Measurements from ENCODE around the gene DDX17.
A peak's percentile ranks its signal among the peaks of the same experiment; 100 is the strongest.
"Not testable (repeated sequence)": the region's sequence is repeated elsewhere in the genome, so short reads cannot be mapped to it uniquely, and the experiment has no call there.

Gene DDX17

DNA sequence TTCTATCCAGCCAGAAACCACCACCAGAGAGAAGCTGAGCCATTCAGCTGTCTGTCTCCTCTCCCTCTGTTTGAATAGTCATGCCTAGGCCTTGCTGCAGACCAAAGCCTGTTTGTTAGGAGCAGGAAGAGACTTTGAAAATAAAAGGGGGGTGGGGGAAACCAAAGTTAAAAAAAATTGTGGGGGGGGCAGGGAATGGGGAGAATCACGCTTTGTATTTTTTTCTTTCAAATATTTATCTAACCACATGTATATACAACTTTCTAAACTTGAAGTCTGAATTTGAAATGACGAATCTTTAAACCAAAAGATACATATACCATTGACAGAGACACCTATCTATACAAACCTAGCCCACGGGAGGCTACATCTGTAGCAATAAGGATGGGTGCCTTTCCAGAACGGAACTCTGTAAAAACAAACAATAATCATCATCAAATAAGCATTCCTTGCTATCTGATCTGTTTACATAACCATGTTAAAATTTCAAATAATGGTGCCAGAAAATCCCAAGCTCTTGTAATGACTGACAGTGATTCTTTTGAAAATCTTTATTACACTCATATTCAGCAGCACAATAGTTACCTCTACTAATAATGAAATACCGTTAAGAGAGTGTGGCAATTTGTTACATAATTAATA, 14.3 kb downstream of the DDX17 start:
- no peak for DNase-seq

DNA sequence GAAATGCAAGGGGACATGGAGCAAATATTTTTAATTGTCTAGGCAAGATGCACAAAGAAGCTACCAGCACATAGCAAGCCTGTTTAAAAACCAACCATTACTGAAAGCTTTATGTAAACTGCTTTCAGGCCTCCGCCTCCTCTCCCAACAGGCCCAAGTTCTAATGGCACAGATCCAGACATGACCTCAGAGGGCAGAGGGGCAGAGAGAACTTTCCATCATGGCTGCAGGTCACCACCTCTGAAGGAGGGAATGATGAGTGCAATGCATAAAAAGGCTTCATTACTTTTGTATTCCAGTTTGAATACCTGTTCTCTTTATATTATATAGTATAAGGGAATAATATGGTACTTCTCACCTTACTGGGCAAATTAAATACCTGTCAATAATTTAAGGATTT, 15.2 kb downstream of the DDX17 start:
- DNase-seq = no peak

DNA sequence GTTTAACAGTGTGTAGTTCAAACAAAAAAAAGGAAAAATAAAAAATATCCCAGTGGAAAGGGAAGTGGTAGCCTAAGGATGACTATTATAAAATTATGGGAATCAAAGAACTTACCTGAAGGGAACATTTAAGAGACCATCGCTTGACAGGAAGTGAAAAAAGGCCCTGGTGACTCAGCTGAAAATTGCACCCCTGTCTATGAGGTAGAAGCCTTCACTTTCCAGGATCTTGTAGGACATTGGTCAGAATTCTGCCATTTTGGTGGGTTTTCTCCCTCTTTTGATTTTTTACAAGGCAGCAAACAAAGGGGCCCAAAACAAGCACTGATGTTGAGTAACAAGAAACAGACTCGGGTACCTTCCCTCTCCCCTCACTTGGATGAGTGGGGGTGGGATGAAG, 15.6 kb downstream of the DDX17 start:
- DNase-seq = no peak

DNA sequence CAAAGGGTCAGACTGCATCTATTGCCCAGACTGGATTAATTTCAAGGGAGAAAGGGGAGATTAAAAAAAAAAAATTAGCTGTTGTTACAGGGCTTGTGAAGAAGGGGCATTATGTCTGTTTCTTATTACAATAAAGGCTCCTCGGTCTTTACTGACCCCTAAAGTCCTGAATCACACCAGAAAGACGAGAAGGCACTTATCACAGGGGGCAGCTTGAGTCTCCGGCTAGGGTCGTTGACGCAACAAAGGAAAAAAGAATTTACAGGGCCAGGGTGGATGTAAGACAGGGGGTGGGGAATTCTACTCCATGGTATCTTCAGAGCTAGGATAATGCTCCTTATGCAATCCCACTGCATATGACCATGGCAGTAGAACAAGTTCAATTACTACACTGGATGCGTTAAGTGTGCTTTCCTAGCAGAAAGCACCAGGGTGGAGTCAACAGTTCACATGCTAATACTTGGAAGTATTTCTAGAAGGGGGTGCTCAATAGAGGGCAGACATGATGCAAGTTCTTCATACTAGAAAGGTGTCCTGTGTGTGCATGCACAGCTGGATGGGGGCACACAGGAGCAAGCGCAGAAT, 16.5 kb downstream of the DDX17 start:
- DNase-seq = no peak

DNA sequence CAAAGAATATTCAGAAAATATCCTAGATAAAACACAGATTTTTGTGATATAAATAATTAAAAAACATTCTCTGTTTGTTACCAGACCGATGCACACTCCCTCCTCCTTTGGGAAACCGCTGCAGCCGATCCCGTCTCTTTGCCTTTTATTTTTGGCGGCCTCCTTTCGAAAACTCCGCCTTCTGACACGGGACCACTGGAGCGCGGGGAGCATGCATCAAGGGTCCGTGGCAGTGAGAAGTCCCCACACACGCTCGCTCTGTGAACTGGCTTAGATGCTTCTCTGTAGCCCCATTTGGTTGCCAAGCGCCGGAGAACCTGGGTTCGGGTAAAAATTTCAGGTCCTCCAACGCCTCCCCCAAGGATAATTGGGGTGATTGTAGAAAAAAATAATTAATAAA, 17.0 kb downstream of the DDX17 start:
- DNase-seq = no peak

DNA sequence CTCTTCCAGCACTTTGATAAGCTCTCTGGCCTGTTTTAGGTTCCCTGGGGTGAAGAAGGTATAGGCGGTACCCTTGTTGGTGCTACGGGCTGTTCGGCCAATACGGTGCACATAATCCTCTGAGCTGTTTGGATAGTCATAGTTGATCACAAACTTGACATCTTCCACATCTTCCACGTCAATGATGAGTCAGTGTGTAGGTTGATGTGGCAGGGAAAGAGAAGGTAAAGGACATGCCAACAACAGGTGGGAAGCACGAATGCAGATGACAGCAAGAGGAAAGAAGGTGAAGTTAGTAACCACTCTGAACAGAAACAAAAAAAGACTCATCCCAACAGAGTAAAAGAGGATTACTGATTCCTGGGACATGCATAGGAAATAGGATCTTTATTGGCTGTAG, 18.2 kb downstream of the DDX17 start:
- DNase-seq = no peak

DNA sequence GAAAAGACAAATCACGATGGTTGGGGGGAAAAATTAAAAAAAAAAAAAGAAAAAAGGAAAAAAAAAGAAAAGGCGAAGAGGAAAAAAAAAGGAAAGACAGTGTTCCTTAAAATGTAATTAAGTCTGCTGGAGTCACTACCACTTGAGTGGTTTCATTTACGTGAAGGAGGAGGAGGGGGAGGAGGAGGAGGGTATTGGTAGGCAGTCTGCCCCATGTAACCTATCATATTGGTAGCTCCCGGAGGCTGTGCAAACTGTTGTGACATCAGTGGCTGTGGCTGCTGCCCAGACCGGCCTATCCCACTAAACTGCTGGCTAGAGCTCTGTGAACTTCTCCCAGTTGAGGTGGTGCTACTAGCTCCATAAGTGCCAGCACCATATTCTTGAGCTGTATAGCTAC, 20.3 kb downstream of the DDX17 start:
- DNase-seq = no peak

DNA sequence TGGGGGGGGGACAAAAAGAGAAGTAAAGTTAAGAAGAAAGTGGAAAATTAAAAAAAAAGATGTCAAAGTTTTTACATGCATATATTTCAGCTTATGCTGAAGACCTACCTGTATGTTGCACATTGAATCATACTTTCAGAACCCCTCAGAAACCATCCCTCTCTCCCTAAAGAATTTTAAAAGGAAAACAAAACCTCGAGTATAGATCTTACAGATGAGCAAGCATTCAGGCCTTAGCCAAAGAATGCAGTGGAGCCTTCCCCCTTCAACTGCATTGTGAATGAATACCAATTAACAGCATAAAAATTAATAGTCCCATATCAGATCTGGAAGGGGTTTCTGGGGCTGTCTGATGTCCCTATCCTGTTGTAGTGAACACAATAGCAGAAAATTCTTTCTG, 21.9 kb downstream of the DDX17 start:
- DNase-seq = no peak

DNA sequence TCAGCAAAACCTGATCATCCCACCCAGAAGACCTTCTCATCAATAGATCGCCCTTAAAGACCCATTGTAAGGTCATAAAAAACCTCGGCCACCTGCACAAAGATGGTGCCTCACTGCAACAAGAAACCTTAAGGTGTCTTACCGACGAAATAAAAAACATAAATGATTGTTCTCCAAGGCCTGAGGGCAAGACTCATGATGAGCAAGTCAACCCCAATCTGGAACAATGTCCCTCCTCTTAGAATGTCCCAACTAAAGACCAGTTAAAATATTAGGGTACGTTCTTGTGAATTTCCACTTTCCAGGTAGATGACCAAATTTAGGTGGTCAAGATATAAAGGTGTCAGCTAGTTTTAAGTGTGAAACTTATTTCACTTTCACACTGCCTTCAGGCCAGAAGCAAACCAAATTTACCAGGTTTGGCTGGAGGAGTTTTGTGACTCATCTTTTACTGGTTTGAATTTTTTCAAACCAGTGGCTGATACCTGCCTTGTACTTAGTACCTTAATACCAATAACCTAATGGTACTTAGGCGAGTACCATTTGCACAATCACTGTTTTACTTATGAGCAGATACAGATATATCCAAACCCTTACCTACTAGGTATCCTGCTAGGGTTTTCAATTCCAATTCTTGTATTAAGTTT, 23.3 kb downstream of the DDX17 start:
- DNase-seq = no peak

DNA sequence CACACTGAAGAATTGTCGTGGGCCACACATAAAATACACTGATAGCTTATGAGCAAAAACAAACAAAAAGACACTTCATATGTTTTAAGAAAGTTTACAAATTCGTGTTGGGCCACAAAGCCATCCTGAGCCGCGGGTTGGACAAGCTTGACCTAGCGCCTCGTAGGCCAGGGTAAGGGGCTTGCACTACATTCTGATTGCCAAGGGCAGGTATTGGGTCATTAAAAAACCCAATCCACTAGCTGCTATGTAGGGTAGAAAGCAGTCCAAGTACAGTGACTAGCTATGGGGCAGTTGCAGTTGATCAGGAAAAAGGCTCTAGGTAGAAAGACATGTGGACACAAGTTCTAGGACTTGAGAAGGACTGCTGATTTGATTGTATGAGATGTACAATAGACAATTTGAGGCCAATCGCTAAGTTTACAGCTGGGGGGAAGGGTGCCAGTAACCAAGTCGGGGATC, 24.2 kb downstream of the DDX17 start:
- no peak for DNase-seq

DNA sequence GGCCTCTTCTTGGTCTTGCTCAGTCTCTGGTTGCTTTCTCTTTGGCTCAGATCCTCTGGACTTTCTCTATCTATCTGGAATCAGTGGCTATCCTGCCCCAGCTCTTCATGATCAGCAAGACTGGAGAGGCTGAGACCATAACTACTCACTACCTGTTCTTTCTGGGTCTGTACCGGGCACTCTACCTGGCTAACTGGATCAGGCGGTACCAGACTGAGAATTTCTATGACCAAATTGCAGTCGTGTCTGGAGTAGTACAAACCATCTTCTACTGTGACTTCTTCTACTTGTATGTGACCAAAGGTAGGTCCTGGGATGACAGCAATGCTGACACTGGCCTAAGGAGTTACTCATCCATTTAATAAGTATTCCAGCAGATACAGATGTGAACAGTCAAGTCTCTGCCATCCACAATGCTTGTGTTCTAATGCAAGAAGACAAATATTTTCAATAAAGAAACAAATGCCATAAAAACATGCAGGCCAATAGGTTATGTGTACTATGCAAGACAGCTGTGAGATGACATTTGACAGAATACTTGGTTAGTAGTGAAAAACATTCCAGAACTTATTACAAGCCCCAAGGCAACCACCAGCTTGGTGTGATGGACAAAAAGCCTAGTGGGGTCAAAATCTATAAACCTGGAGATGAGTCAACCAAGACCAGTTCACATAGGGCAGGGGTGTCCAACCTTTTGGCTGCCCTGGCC, 24.8 kb downstream of the DDX17 start:
- DNase-seq = no peak

DNA sequence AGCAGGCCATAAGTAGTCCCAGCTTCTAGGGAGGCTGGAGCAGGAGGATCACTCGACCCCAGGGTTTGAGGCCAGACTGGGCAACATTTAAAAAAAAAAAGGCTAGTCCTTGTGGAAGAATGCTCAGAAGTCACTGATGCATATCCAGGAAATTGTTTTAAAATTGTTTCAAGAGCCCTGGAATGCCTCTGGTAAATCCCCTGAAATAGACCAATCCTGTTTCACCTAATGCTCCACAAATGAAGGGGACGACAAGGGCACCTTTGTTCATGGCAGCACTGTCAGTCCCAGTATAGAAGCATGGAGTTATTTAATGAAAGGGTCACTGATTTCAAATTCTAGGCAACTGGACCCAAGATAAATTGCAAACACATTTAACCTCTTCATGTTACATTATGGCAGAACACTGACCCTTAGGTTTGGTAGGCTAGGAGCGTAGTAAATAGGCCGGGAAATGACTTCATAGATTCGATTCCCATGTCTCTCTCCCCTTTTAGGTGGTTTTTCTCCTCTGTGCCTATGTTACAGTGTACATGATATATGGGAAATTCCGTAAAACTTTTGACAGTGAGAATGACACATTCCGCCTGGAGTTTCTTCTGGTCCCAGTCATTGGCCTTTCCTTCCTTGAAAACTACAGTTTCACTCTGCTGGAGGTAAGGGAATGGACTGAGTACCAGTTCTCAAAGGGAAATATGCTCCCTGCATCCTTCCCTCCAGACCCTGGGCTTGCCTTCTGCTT, 26.8 kb downstream of the DDX17 start:
- DNase-seq = no peak

DNA sequence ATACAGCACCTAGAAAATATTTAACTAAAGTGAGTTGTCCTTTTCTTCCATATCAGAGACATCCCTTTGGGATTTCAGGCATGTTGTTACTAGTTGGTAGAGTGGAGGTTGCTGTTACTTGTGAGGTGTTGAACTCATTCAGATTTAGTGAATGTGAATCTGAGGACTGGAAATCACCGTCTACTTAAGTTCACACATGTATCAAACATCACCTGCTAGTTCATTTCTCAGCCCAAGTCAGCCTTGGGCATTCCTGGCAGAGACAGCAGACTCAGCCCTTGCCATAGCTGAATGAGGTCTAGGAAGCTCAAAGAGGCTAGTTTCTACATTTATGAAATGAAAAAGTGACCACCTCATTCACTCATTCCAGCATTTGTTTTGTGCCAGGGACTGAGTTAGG, 28.5 kb downstream of the DDX17 start:
- no peak for DNase-seq

DNA sequence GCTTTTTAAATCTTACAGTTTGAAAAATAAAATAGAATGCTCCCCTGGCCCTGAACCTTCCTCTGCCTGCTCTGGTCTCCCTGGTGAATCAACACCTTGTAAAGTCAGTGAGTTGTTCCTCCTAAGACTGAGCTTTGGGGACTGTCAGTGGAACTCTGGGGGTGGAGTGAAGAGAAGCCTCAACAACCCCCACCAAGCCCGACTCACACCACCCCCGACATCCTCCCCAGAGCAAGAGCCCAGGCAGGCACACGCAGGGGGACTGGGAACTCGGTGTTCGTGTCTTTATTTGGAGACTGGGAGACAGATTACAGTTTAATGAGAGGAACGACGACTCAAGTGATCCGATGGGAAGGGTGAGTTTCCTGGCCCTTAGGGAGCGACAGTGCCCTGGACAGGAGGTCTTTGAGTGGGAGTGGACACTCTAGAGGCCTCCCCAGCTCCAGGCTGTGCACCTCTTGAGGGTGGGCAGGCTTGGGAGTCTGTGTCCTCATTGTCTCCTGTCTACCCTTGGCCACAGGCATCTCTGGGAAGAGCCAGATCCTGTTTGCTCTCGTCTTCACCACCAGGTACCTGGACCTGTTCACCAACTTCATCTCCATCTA, 32.0 kb downstream of the DDX17 start:
- DNase-seq = no peak

DNA sequence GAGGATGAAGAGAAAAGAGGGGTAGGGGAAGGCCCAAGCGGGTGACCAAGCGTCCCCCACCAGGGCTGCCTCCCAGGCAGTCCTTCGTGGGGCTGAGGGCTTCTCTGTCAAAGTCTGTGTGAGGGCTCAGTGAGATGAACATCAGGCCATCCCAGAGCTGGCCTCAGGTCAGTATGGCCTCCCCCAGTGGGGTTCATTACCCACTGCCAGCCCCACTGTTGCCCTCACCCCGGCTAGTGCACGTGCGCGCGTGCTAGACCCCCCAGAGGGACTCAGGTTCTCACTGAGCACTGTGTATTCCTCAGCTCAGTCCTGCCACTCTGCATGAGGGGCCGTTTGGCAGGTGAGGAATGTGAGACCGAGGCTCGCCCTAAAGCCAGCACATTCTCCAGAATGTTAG, 34.9 kb downstream of the DDX17 start:
- DNase-seq = no peak

DNA sequence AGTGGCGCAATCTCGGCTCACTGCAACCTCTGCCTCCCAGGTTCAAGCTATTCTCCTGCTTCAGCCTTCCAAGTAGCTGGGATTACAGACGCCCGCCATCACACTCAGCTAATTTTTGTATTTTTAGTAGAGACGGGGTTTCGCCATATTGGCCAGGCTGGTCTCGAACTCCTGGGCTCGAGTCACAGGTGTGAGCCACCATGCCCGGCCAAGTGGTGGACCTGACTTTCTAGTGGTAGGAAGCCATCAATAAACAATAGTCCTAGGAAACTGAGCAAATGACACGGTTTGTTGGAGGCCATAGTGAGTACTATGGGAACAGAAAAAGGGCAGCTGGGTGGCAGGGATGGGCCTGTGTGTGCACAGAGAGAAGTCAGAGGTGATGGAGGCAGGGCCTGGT, 35.9 kb downstream of the DDX17 start:
- DNase-seq = not testable (repeated sequence)

DNA sequence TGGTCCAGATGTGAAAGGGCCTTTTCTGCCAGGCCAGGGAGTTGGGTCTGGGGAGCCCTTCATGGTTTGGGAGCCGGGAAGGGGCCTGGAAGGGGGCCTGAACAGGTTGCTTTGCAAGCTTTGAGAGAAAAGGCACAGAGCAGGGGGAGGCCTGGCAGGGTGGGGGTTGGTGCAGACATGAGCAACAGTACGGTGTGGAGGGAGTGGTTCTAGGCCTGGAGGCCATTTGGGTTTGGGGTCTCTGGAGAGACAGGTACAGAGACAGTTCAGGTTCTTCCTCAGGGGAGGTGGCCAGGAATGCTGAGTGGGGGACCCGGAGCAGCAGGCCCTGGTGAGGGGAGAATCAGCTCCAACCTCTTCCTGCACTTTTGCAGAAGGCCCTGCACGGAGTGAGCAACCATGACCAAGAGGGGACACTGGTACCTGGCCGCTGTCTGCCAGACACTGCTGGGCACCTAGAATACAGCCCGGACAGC, 36.8 kb downstream of the DDX17 start:
- DNase-seq = no peak

DNA sequence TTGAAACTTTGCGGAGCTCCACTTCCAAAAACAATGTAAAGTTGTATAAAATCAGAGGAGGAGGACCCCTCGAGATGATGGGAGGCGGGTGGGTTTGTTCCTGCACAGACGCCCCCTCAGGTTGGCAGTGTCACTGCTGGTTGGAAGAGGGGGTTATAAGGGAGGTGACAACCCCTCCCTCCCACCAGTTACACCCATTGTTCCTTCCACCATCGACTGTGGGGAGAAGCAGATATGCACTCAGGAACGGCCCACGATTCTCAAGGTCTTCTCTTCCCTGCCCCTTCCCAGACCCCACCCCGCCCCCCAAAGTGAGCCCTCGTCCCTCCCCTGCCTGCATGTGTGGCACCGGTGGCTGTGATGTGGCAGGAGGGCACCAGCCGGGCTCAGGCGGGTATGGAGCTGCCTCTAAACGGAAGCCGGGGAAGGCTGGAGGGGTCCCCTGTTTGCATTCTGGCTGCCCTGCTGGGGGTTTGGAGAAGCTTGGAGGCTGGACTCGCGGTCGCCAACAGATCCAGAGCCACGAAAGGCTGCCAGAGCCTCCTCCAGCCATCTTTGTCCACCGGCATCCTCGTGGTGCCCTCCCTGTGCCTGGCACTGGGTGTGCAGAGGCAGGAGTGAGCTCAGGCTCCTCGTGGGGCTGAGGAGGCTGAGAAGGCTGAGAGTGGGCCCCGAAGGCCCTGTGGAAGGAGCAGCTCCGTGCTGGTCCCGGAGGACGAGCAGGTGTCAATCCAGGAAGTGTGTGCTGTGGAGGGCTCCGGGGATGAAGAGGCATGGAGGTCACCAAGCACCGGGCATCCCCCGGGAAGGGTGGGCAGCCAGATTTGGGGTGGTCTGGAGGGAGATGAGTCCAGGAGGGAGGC, 37.4 kb downstream of the DDX17 start:
- DNase-seq = no peak

DNA sequence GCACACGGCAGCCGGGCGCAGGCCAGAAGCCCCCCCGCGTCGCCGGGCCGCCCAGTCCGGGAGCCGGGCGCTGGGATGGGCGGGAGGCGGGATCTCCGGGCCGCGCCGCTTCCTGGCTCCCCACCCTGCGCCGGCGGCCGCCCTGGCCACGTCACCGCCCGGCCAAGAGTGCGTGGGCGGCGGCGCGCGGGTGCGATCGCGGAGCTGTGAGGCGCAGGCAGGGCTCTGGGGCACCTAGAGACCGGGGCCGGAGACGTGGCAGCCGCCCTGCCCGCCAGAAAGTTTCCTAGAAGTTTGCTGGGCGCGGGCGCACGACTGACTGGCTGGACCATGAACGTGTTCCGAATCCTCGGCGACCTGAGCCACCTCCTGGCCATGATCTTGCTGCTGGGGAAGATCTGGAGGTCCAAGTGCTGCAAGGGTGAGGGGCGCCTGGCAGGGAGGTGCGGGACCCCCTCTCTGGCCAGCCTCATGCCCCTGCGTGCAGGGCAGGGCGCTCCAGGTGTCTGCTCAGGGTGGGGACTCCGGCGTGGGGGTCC, 38.1 kb downstream of the DDX17 start, which contains the start of gene KDELR3:
TSS of gene KDELR3 (plus strand) at position 193 of the 539 bp plus-strand sequence. CDS start at position 331, 138 bp downstream.
- peak in 2 of 5 donors; percentile 24 to 34 for DNase-seq

DNA sequence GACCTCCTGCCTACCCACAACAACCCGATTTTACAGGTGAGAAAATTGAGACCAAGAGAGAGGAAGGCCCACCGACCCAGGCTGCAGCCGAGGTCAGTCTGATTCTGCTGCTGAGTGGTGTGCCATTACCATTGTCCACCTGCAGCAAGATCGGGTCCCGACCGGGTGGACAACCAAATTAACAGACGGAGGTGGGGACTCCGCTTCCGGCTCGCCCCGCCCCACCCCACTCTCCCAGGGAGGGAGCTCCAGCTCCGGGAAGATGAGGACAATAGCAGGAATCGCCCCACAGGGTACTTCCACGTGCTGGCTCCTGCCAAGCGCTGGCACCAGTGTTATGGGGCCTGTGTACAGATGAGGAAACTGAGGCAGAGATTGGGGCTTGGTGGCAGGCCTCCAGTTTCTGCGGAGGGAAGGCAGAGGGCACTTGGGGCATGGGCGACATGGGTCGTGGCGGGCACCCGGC, 38.6 kb downstream of the DDX17 start:
- no peak for DNase-seq
